GM19468 (cell line): Measurements from ENCODE around the gene RAD50.
A peak's percentile ranks its signal among the peaks of the same experiment; 100 is the strongest.
"Not testable (repeated sequence)": the region's sequence is repeated elsewhere in the genome, so short reads cannot be mapped to it uniquely, and the experiment has no call there.

Source experiments
- ATAC-seq: cut with Tn5 transposase; IDR thresholded peaks from one replicate; pipeline ENCODE4 v1.9.1; 2021; ENCODE audit warnings: mild to moderate bottlenecking, moderate library complexity, moderate number of reproducible peaks; ENCODE audit not compliant: unreplicated experiment; ENCODE audit errors: extremely low read depth

RAD50 gene

GRCh38 chr5:132556763-132557477 lies at the start of gene RAD50:
TSS of gene RAD50 (plus strand) at chr5:132556977. CDS start at chr5:132557325, 348 bp downstream.
- ATAC-seq = peak; percentile 92

DNA sequence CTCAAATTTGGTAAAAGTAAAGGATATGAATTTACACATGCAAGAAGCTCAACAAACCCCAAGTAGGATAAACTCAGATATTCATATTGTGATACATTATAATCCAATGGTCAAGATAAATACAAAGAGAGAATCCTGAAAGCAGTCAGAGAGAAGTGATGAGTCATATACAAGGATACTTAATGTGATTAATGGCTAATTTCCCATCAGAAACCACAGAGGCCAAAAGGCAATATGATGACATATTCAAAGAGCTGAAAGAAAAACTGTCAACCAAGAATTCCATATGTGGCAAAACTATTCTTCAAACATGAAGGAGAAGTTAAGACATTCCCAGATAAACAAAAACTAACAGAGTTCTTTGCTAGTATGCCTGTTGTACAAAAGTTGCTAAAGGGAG lies 46.7 kb upstream of the RAD50 start:
- ATAC-seq = no peak

- ATAC-seq = not testable (repeated sequence)
Measured at GRCh38 chr5:132513618-132514336, 43.0 kb upstream of the RAD50 start.

DNA sequence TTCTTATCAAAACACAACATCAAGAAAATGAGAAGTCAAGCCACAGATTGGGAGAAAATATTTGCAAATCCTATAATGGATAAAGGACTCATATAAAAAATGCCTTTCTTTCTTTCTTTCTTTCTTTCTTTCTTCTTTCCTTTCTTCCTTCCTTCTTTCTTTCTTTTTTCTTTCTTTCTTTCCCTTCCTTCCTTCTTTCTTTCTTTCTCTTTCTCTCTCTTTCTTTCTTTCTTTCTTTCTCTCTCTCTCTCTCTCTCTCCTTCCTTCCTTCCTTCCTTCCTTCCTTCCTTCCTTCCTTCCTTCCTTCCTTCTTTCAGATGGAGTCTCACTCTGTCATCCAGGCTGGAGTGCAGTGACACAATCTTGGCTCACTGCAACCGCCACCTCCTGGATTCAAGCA lies 34.7 kb upstream of the RAD50 start:
- ATAC-seq = not testable (repeated sequence)

DNA sequence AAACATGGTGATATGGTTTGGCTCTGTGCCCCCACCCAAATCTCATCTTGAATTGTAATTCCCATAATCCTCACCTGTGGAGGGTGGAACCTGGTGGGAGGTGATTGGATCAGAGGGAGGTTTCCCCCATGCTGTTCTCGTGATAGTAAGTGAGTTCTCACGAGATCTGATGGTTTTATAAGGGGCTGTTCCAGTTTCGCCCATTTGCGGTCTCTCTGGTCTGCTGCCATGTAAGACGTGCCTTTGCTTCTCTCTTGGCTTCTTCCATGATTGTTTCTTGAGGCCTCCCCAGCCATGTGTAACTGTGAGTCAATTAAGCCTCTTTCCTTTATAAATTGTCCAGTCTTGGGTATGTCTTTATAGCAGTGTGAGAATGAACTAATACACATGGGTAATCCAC lies 31.9 kb upstream of the RAD50 start:
- not testable (repeated sequence) for ATAC-seq

GRCh38 chr5:132525299-132525724 lies 31.5 kb upstream of the RAD50 start:
- ATAC-seq = peak; percentile 29

DNA sequence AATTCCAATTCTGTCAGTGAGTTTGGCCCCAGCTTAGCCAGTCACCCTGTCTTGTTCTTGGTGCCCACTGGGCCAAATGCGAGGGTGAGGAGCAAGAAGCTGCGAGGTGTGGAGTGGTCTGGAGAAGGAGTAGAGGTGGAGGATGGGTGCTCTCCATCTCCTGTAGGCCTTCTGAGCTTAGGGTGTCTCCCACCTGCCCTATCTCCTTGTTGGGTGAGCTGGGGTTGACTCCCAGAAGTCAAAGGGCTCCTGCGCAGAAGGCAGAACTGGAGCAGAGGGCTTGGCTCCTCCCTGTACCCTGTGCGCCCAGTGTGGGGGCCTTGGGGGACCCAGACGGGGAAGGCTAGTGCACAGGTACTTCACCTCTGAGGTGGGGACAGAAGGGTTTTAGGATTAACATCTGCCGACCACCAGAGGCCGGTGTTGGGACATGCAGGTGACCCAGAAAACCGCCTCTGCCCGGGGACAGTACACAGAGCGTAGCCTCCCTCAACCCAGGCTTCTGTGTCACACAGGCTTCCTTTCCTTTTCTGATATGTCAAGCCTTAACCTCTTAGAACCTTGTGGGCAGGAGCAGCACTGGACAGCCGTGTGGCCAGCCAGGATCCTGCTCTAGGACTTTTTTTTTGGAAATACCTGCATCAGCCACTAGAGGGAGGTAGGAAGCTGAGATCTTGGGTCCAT lies 30.3 kb upstream of the RAD50 start:
- no peak for ATAC-seq

DNA sequence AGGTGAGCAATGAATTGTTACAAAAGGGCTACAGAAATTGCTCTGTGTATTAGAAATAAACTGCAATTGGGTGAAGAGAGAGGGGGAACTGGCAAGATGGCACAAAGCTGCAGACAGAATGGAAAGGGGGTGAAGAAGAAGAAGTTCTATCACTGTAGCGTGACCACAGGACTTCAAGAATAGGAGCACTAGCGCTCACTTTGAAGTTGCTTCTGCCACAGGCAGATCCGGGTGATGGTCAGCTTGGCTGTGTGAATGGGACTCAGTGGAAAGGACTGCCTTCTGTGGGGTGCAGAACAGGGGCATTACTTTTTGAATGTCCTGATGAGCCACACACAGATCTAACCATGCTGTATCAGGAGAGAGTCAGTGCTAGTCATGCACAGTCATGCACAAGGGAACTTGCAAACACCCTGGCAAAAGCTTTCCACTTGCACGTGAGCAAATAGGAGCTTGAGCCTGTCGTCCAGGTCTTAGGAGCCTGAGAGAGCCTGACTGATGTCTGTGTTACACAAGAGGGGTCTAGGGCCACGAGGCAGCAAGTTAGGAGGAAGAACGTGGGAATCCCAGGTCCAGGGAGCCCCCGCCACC lies 29.7 kb upstream of the RAD50 start:
- ATAC-seq = no peak

DNA sequence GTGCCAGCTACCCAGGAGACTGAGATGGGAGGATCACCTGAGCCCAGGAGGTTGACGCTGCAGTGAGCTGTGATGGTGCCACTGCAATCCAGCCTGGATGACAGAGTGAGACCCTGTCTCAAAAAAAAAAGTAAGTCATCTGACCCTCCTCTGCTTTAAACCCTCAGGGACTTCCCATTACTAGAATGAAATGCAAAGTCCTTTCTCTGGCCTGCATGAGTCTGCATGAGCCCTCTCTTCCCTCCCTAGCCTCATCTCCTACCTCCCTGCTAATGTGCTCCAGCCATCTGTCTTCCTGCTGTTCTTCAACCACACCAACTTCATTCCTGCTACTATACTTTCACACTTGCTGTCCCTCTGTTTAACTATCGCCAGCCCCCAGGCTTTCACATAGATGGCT lies 28.8 kb upstream of the RAD50 start:
- ATAC-seq = no peak

DNA sequence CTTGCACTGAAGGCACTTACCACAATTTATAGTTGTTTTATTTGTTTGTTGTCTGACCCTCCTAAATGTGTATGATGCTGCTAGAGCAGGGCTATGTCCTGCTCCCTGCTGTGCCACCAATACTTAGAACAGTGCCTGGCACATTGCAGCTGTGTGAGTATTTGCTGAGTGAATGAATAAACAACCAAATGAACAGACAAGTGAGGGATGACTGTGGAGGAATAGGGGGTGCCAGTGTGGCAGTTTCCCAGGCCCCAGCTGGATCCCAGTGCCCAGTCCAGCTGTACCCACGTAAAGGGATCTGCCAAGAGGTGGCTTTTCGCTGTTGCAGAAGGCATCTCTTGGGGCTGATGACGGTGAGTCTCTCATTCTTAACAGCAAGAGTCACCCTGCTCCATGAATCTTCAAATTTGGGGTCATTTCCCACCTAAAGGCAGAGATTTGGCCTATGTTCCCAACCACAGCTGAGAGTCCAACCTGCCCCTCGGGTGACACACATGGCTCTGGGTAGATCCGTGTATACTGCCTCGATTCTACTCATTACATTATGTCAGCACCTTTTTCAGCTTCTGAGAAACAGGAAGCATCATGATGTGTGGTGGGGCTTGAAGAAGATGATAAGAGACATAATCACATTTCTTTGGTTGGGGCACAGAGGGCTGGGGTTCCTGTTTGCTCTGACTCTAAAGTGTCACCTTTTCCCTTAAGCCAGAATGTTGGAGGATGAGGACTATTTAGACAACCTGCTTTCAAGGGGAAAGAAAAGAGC lies 27.7 kb upstream of the RAD50 start:
- ATAC-seq = no peak

DNA sequence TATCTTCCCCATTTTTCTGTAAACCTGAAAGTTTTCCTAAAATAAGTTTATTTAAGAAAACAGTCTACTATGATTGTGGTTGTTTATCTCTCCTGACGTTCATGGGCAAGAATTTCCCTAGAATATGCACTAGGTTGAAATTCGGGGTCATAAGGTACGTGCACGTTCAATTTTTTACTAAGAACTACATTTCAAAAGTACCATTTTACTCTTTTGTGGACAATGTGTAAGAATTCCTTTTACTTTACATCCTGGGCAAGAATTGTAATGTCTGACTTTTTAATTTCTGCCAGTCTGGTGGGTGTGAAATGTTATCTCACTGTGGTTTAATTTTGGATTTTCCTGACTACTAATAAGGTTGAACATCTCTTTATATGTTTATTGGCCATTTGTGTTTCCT lies 25.8 kb upstream of the RAD50 start:
- no peak for ATAC-seq

DNA sequence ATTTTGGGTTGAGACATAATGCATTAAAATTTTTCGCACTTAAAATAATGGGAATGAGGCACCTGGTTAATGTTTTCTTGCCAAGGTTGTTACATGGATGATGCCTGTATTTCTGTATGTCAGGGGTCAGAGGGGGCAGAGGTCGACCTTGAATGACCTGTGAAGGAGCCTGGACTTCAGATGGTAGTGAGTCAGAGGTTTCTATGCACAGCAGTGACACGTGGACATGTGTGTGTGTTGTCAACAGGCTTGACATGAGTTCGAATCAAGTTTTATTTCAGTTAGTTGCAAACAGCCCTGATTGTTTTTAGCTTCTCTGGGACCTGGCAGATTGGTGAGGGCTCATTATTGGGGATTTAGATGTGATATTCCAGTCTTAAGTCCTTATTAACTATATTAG lies 17.1 kb upstream of the RAD50 start:
- ATAC-seq = no peak

DNA sequence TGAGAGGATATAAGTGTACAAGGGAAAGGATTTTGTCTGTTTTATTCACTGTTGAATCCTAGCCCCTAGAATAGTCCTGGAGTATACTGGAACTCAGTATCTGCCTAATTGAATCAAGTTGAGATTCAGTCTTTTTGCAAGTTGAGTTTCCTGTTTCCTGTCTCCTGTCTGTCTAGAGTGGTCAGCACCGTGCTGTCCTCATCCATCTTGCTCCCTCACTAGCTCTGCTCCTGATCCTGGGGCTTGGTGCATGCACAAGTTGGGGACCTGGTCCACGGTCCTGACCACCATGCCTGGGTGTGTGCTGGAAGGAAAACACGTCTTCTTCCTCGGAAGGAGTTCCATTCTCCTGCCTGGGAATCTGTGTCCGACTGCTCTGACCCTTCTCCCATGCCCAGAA lies 16.6 kb upstream of the RAD50 start:
- ATAC-seq = no peak

DNA sequence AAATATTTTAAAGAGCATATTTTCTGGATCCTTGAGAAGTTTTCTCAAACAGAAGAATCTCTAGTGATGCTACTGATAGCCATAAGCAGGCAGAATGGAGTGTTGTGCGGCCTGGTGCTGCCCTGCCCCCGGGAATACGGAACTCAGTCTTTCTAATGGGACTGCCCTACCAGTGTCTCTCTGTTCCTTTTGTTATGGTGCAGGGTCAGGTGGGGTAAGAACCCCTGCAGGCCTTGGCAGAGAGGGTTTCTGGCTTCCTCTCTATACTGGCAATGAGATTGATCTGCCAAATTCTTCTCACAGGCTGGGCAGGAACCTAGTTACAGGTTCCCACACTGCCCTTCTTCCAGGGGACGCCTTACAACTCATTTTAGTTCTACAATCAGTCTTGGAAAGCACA lies 16.0 kb upstream of the RAD50 start:
- no peak for ATAC-seq

DNA sequence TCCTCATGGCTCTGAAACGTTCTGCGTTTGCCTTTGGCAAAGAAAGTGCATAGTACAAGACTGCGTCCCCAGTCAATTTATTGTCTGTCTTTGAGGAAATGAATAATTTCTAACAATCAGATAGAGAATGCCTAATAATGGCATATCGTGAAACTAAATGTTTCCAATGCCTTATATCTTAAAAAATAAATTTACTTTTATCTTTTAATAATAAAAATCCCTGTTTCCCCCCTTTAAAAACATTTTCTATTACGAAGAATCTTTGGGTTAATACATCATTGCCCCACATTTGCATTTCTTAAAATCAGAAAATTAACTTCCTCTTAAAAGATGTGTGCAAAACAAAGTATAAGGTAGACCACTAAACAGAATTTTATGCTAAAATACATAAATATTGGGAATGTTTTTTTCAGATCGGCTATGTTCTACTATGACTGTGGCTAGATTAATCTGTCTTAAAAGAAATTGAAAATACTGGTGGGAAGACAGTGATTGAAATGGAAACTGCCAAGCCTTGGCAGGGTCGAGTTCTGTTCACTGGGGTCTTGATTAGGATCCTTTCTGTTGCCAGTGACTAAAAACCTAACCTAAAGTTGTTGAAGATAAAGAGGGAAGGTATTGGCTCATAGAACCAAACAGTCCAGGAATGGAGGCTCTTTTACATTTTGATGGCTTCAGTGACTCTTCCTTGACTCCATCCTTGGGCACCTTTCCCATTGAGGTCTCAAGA lies 13.1 kb upstream of the RAD50 start, which contains the start of gene IL5:
Gene IL5 (minus strand): TSS at position 51 of the 730 bp plus-strand sequence. CDS start 44 bp downstream, at position 7.
- ATAC-seq = no peak

- no peak for ATAC-seq
Measured at GRCh38 chr5:132546108-132546507, 10.7 kb upstream of the RAD50 start.

DNA sequence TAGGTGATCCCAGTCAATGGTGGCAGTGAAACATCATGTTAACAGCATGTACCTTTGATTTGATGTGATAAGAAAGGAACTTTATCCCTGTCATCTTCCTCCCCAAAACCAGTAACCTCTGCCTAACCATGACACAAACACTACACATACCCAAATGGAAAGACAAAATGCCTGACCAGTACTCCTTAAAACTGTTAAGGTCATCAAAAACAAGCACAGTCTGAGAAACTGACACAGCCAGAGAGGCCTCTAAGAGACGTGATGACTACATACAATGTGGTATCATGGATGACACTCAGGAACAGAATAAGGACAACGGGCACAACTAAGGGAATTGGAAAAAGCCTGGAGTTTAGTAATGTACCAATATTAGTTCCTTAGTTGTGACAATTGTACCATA lies 9.5 kb upstream of the RAD50 start:
- no peak for ATAC-seq

DNA sequence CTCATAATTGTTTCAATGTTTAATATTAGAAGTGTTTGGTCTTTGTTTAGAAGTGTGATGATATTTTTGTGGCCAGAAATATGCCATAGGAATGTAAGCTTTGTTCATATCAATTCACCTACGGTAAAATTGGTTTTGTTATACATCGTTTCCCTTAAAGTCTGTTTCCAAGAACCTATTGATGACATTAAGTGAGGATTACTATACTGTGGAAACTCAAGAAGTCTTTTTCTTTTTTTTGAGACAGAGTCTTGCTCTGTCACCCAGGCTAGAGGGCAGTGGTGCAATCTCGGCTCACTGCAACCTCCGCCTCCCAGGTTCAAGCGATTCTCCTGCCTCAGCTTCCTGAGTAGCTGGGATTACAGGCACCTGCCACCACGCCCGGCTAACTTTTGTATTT lies 7.9 kb upstream of the RAD50 start:
- ATAC-seq = not testable (repeated sequence)

GRCh38 chr5:132549576-132549975 lies 7.2 kb upstream of the RAD50 start:
- ATAC-seq = no peak
